IPS DF 6.9 (cell line): ENCODE measurements around the gene USP40.

Experiments used
- DNase-seq: peaks from one replicate; pipeline ENCODE4 v3.0.0-alpha.2; 2013; ENCODE audit warnings: low read depth, low spot score
- H3K27ac ChIP-seq: one replicate; pipeline ENCODE4 v1.5.1; 2013; ENCODE audit warnings: low read length, control low read depth
- H3K27me3 ChIP-seq: 2 replicates; pipeline ENCODE4 v1.6.1; 2013; ENCODE audit warnings: mild to moderate bottlenecking, low read length; ENCODE audit not compliant: control insufficient read depth, insufficient read depth
- H3K36me3 ChIP-seq: 2 replicates; pipeline ENCODE4 v1.6.1; 2013; ENCODE audit warnings: low read length; ENCODE audit not compliant: control insufficient read depth, insufficient read depth
- H3K4me1 ChIP-seq: 2 replicates; pipeline ENCODE4 v1.6.1; 2013; ENCODE audit warnings: low read length; ENCODE audit not compliant: control insufficient read depth, insufficient read depth
- H3K4me3 ChIP-seq: 2 replicates; pipeline ENCODE4 v1.5.1; 2013; ENCODE audit warnings: mild to moderate bottlenecking, low read length
- H3K9me3 ChIP-seq: 2 replicates; pipeline ENCODE4 v1.6.1; 2013; ENCODE audit warnings: low read length, inconsistent platforms; ENCODE audit not compliant: control insufficient read depth, insufficient read depth
- WGBS: extraction: QIAGEN DNeasy Blood & Tissue Kit; methylation state at CpG from one replicate; pipeline ENCODE4 v1.1.7; 2013; ENCODE audit warnings: mixed read lengths, missing lambda C conversion rate; ENCODE audit not compliant: insufficient read length, insufficient coverage; 5-methylcytosine and 5-hydroxymethylcytosine counted together

The USP40 gene

GRCh38 chr2:233531955-233532354 lies 34.6 kb downstream of the USP40 start:
- no peak for DNase-seq
- no peak overlapping the region for H3K4me3 ChIP-seq
- no CpG with 5 or more reads among the region's 6 CpGs for WGBS
- no peaks in the 10 kb centered on the region for H3K9me3 ChIP-seq
- no peak overlapping the region for H3K27ac ChIP-seq
- H3K36me3 ChIP-seq, result no peaks in the 10 kb centered on the region
- no peaks in the 10 kb centered on the region; the same call in 1 of the 2 replicates for H3K4me1 ChIP-seq
- H3K27me3 ChIP-seq, result no peaks in the 10 kb centered on the region

GRCh38 chr2:233530381-233530780 lies 36.2 kb downstream of the USP40 start:
- DNase-seq, result no peak
- WGBS, result no CpG with 5 or more reads among the region's 1 CpG
- H3K9me3 ChIP-seq, result no peaks in the 10 kb centered on the region
- no peaks in the 10 kb centered on the region for H3K36me3 ChIP-seq
- H3K4me1 ChIP-seq, result no peaks in the 10 kb centered on the region; the same call in 1 of the 2 replicates
- no peaks in the 10 kb centered on the region for H3K27me3 ChIP-seq
- no peak overlapping the region for H3K4me3 ChIP-seq
- H3K27ac ChIP-seq, result no peak overlapping the region

GRCh38 chr2:233528182-233528581 lies 38.4 kb downstream of the USP40 start:
- WGBS, result no CpG with 5 or more reads among the region's 10 CpGs
- no peaks in the 10 kb centered on the region for H3K9me3 ChIP-seq
- H3K36me3 ChIP-seq, result no peaks in the 10 kb centered on the region

GRCh38 chr2:233525791-233526190 lies 40.8 kb downstream of the USP40 start:
- DNase-seq, result no peak
- Histone ChIP-seq H3K4me3 (no peak overlapping the region), H3K27ac (no peak overlapping the region), H3K27me3 (no peaks in the 10 kb centered on the region; the same call in 1 of the 2 replicates), H3K9me3 (no peaks in the 10 kb centered on the region), H3K36me3 (no peaks in the 10 kb centered on the region), H3K4me1 (no peaks in the 10 kb centered on the region)

More at GRCh38 chr2:233528182-233528581, 38.4 kb downstream of the USP40 start:
- H3K27me3 ChIP-seq, result no peaks in the 10 kb centered on the region
- no peaks in the 10 kb centered on the region; the same call in 1 of the 2 replicates for H3K4me1 ChIP-seq
- no peak for DNase-seq
- H3K4me3 ChIP-seq, result no peak overlapping the region
- H3K27ac ChIP-seq, result no peak overlapping the region

- no peak overlapping the region for H3K4me3 ChIP-seq
- H3K27me3 ChIP-seq, result no peaks in the 10 kb centered on the region; the same call in 1 of the 2 replicates
- H3K4me1 ChIP-seq, result no peaks in the 10 kb centered on the region
- H3K27ac ChIP-seq, result no peak overlapping the region
- H3K9me3 ChIP-seq, result no peaks in the 10 kb centered on the region
- no peaks in the 10 kb centered on the region for H3K36me3 ChIP-seq
- no CpG with 5 or more reads among the region's 3 CpGs for WGBS
- DNase-seq, result no peak
Observed at GRCh38 chr2:233519787-233520611, 46.6 kb downstream of the USP40 start.

- Histone ChIP-seq H3K4me1 (no peaks in the 10 kb centered on the region), H3K4me3 (no peak overlapping the region), H3K27ac (no peak overlapping the region), H3K27me3 (no peaks in the 10 kb centered on the region), H3K9me3 (no peaks in the 10 kb centered on the region), H3K36me3 (no peaks in the 10 kb centered on the region)
- DNase-seq, result no peak
- no CpG with 5 or more reads among the region's 7 CpGs for WGBS
Observed at GRCh38 chr2:233513953-233514655, 52.5 kb downstream of the USP40 start.

- no peak overlapping the region for H3K4me3 ChIP-seq
- no peaks in the 10 kb centered on the region for H3K27me3 ChIP-seq
- no peaks in the 10 kb centered on the region for H3K36me3 ChIP-seq
- no peaks in the 10 kb centered on the region for H3K9me3 ChIP-seq
- no peaks in the 10 kb centered on the region for H3K4me1 ChIP-seq
- no CpG with 5 or more reads among the region's 1 CpG for WGBS
- no peak for DNase-seq
- H3K27ac ChIP-seq, result no peak overlapping the region
Observed at GRCh38 chr2:233503947-233504637, 62.5 kb downstream of the USP40 start.

- no peak overlapping the region for H3K4me3 ChIP-seq
- H3K27me3 ChIP-seq, result no peaks in the 10 kb centered on the region
- no peak for DNase-seq
- no peaks in the 10 kb centered on the region for H3K4me1 ChIP-seq
- no peaks in the 10 kb centered on the region for H3K36me3 ChIP-seq
- H3K27ac ChIP-seq, result no peak overlapping the region
- H3K9me3 ChIP-seq, result no peaks in the 10 kb centered on the region
- WGBS, result no CpG with 5 or more reads among the region's 1 CpG
Observed at GRCh38 chr2:233503481-233503880, 63.1 kb downstream of the USP40 start.

GRCh38 chr2:233501198-233502076 lies 65.1 kb downstream of the USP40 start:
- no peaks in the 10 kb centered on the region for H3K36me3 ChIP-seq
- no peaks in the 10 kb centered on the region for H3K9me3 ChIP-seq
- DNase-seq, result no peak
- no peak overlapping the region for H3K4me3 ChIP-seq
- WGBS, result no CpG with 5 or more reads among the region's 3 CpGs
- H3K27ac ChIP-seq, result no peak overlapping the region
- no peaks in the 10 kb centered on the region for H3K27me3 ChIP-seq
- H3K4me1 ChIP-seq, result no peaks in the 10 kb centered on the region

GRCh38 chr2:233499928-233500327 lies 66.7 kb downstream of the USP40 start:
- Histone ChIP-seq H3K9me3 (no peaks in the 10 kb centered on the region), H3K27me3 (no peaks in the 10 kb centered on the region), H3K4me3 (no peak overlapping the region), H3K27ac (no peak overlapping the region), H3K36me3 (no peaks in the 10 kb centered on the region), H3K4me1 (no peaks in the 10 kb centered on the region)
- no peak for DNase-seq
- no CpG with 5 or more reads among the region's 2 CpGs for WGBS
